Measurements from ENCODE around the gene CEP112. TPM values are rescaled to one million over a fixed set of nuclear protein-coding genes. Genes with fewer than 3 reads are reported as not detected.
"Not testable (repeated sequence)": the region's sequence is repeated elsewhere in the genome, so short reads cannot be mapped to it uniquely, and the experiment has no call there.

The CEP112 gene
- total RNA-seq, 1 experiment from 2014 or later = 5.4 TPM

GRCh38 chr17:66088173-66088572, 103.8 kb downstream of the CEP112 start:
- Mint-ChIP-seq H3K27ac (ENCODE audit: unreplicated experiment) (no peak overlapping the region), H3K36me3 (ENCODE audit: insufficient read depth, unreplicated experiment) (no peaks in the 10 kb centered on the region), H3K4me3 (ENCODE audit: low read depth, unreplicated experiment) (no peak overlapping the region), H3K27me3 (ENCODE audit: unreplicated experiment) (no peaks in the 10 kb centered on the region), H3K9me3 (ENCODE audit: low read depth, unreplicated experiment) (peaks cover 7% of the 10 kb centered on the region), H3K4me1 (ENCODE audit: low read depth, unreplicated experiment) (peaks cover 9% of the 10 kb centered on the region)
- no peak for DNase-seq
- CTCF ChIA-PET = no interaction called here
- intact Hi-C loops (cut with micrococcal nuclease; ENCODE audit: unreplicated experiment) = no loop called here
- BruUV-seq (replicated peaks) = no TSS peak
- TF ChIP-seq, protein P1, sequence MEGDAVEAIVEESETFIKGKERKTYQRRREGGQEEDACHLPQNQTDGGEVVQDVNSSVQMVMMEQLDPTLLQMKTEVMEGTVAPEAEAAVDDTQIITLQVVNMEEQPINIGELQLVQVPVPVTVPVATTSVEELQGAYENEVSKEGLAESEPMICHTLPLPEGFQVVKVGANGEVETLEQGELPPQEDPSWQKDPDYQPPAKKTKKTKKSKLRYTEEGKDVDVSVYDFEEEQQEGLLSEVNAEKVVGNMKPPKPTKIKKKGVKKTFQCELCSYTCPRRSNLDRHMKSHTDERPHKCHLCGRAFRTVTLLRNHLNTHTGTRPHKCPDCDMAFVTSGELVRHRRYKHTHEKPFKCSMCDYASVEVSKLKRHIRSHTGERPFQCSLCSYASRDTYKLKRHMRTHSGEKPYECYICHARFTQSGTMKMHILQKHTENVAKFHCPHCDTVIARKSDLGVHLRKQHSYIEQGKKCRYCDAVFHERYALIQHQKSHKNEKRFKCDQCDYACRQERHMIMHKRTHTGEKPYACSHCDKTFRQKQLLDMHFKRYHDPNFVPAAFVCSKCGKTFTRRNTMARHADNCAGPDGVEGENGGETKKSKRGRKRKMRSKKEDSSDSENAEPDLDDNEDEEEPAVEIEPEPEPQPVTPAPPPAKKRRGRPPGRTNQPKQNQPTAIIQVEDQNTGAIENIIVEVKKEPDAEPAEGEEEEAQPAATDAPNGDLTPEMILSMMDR (IDR thresholded peaks at IDR 0.05; ENCODE audit: unreplicated experiment) = no peak

GRCh38 chr17:66087073-66087472, 104.9 kb downstream of the CEP112 start:
- Mint-ChIP-seq H3K9me3 (ENCODE audit: low read depth, unreplicated experiment) (peaks cover 6% of the 10 kb centered on the region), H3K4me3 (ENCODE audit: low read depth, unreplicated experiment) (no peak overlapping the region), H3K27ac (ENCODE audit: unreplicated experiment) (no peak overlapping the region), H3K27me3 (ENCODE audit: unreplicated experiment) (no peaks in the 10 kb centered on the region), H3K36me3 (ENCODE audit: insufficient read depth, unreplicated experiment) (no peaks in the 10 kb centered on the region), H3K4me1 (ENCODE audit: low read depth, unreplicated experiment) (peaks cover 9% of the 10 kb centered on the region)
- TF ChIP-seq, protein P1 (IDR thresholded peaks at IDR 0.05; ENCODE audit: unreplicated experiment) = no peak
- CTCF ChIA-PET = no interaction called here
- intact Hi-C loops (cut with micrococcal nuclease; ENCODE audit: unreplicated experiment) = no loop called here
- BruUV-seq (replicated peaks) = no TSS peak
- no peak for DNase-seq

DNA sequence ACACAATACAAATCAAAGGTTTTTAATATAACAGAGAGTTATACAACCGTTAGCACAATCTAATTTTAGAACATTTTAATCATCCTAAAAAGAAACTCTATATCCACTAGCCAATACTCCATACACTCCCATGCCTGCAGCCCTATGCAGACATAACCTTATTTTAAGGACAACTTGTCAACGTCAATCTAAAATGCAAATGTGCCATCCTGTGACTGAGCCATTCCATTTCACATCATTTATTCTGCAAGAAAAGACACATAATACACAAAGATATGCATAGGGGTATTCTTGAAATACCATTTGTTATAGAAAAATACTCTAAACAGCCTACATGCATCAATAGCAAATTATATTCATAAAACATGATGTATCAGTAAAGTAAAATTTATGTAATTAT, 106.7 kb downstream of the CEP112 start:
- intact Hi-C loops (cut with micrococcal nuclease; ENCODE audit: unreplicated experiment) = no loop called here
- H3K27me3 Mint-ChIP-seq (ENCODE audit: unreplicated experiment) = no peaks in the 10 kb centered on the region
- peaks cover 6% of the 10 kb centered on the region for H3K9me3 Mint-ChIP-seq (ENCODE audit: low read depth, unreplicated experiment)
- no TSS peak for BruUV-seq (replicated peaks)
- DNase-seq = no peak
- TF ChIP-seq, protein P1 (IDR thresholded peaks at IDR 0.05; ENCODE audit: unreplicated experiment) = no peak
- H3K36me3 Mint-ChIP-seq (ENCODE audit: insufficient read depth, unreplicated experiment) = no peaks in the 10 kb centered on the region
- H3K4me3 Mint-ChIP-seq (ENCODE audit: low read depth, unreplicated experiment) = no peak overlapping the region
- CTCF ChIA-PET = no interaction called here
- H3K4me1 Mint-ChIP-seq (ENCODE audit: low read depth, unreplicated experiment) = no peaks in the 10 kb centered on the region
- no peak overlapping the region for H3K27ac Mint-ChIP-seq (ENCODE audit: unreplicated experiment)

GRCh38 chr17:66080670-66081069, 111.3 kb downstream of the CEP112 start:
- H3K27me3 Mint-ChIP-seq (ENCODE audit: unreplicated experiment); H3K27ac Mint-ChIP-seq (ENCODE audit: unreplicated experiment); H3K36me3 Mint-ChIP-seq (ENCODE audit: insufficient read depth, unreplicated experiment); H3K9me3 Mint-ChIP-seq (ENCODE audit: low read depth, unreplicated experiment); intact Hi-C loops (cut with micrococcal nuclease; ENCODE audit: unreplicated experiment); H3K4me1 Mint-ChIP-seq (ENCODE audit: low read depth, unreplicated experiment); H3K4me3 Mint-ChIP-seq (ENCODE audit: low read depth, unreplicated experiment); CTCF ChIA-PET; BruUV-seq (replicated peaks); DNase-seq: not testable (repeated sequence)

GRCh38 chr17:66076546-66077190, 115.3 kb downstream of the CEP112 start:
- no peak for DNase-seq
- no peaks in the 10 kb centered on the region for H3K36me3 Mint-ChIP-seq (ENCODE audit: insufficient read depth, unreplicated experiment)
- CTCF ChIA-PET = no interaction called here
- H3K4me3 Mint-ChIP-seq (ENCODE audit: low read depth, unreplicated experiment) = no peak overlapping the region
- H3K27me3 Mint-ChIP-seq (ENCODE audit: unreplicated experiment) = no peaks in the 10 kb centered on the region
- no peak overlapping the region for H3K27ac Mint-ChIP-seq (ENCODE audit: unreplicated experiment)
- no TSS peak for BruUV-seq (replicated peaks)
- TF ChIP-seq, protein P1 (IDR thresholded peaks at IDR 0.05; ENCODE audit: unreplicated experiment) = no peak
- H3K9me3 Mint-ChIP-seq (ENCODE audit: low read depth, unreplicated experiment) = no peaks in the 10 kb centered on the region
- H3K4me1 Mint-ChIP-seq (ENCODE audit: low read depth, unreplicated experiment) = no peaks in the 10 kb centered on the region
- intact Hi-C loops (cut with micrococcal nuclease; ENCODE audit: unreplicated experiment) = no loop called here

All from Calu3 (cell line).